Measurements from ENCODE around the gene TPX2.

Gene TPX2

DNA sequence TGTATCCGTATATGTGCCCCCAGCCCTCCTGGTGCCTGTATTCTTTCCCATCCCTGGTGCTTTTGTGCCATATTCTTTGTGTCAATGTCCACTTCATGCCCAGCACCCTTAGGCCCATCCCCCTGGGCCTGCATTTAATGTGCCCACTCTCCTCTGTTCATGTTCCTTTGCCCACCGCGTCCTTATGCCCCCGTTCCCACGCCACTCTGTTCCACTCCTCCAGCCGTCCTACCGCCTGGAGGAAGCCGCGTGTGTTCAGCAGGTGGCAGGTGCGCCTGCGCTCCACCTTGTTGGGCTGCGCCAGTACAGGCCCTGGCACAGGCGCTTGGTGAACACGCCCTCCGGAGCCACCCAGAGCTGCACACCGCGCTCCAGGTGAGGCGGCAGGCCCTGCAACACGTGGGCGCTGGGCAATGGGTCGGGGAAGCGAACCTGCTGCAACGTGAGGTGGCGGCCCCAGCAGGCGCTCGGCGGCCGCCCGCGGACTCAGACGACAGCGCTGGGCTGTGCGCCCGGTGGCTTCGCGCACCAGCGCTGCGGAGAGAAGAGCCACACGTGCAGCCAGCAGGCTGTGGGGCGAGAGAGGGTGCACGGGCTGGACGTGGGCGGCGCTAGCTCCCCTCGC is 110.3 kb downstream of the TPX2 start:
- DNase-seq (ENCODE audit: low read depth) = no peak

Data from iris pigment epithelial cell (primary cell).